ENCODE measurements around the gene OTOGL. TPM values are rescaled to one million over a fixed set of nuclear protein-coding genes. Genes with fewer than 3 reads are reported as not detected.

Gene OTOGL
- total RNA-seq, 2 donors from 2014 or later: 0.14 to 0.81 TPM

DNA sequence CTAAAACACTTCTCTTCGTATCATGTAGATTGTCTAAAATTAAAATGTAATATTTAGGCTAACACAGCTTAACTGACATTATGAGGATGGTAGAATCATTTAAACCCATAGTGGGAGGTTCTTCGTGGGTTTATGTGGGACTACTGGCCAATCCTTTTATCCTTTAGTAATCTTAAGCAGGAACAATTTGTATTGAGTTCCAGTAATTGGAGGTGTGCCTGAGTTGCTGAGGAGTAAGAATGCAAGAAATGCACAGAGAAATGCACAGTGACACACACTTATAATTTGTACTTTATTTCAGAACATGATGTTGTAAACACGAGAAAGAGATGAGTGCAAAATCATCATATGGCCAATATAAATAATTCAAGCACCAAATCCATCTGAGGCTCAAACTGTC, 22.3 kb downstream of the OTOGL start:
- Histone ChIP-seq H3K4me3 (no peak overlapping the region), H3K27ac (no peak overlapping the region), H3K9me3 (no peaks in the 10 kb centered on the region), H3K36me3 (no peaks in the 10 kb centered on the region), H3K27me3 (replicated peaks; ENCODE audit: insufficient read depth) (no peaks in the 10 kb centered on the region), H3K4me1 (ENCODE audit: control insufficient read depth in 1 of 2, low read depth in 2 of 2) (peaks cover 37 to 38% of the 10 kb centered on the region in 2 donors)
- TF ChIP-seq, protein P1, sequence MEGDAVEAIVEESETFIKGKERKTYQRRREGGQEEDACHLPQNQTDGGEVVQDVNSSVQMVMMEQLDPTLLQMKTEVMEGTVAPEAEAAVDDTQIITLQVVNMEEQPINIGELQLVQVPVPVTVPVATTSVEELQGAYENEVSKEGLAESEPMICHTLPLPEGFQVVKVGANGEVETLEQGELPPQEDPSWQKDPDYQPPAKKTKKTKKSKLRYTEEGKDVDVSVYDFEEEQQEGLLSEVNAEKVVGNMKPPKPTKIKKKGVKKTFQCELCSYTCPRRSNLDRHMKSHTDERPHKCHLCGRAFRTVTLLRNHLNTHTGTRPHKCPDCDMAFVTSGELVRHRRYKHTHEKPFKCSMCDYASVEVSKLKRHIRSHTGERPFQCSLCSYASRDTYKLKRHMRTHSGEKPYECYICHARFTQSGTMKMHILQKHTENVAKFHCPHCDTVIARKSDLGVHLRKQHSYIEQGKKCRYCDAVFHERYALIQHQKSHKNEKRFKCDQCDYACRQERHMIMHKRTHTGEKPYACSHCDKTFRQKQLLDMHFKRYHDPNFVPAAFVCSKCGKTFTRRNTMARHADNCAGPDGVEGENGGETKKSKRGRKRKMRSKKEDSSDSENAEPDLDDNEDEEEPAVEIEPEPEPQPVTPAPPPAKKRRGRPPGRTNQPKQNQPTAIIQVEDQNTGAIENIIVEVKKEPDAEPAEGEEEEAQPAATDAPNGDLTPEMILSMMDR (IDR thresholded peaks at IDR 0.05): no peak
- no peak for ATAC-seq (ENCODE audit: insufficient number of reproducible peaks, low FRiP score, low read depth)
- DNase-seq (ENCODE audit: low spot score): no peak

DNA sequence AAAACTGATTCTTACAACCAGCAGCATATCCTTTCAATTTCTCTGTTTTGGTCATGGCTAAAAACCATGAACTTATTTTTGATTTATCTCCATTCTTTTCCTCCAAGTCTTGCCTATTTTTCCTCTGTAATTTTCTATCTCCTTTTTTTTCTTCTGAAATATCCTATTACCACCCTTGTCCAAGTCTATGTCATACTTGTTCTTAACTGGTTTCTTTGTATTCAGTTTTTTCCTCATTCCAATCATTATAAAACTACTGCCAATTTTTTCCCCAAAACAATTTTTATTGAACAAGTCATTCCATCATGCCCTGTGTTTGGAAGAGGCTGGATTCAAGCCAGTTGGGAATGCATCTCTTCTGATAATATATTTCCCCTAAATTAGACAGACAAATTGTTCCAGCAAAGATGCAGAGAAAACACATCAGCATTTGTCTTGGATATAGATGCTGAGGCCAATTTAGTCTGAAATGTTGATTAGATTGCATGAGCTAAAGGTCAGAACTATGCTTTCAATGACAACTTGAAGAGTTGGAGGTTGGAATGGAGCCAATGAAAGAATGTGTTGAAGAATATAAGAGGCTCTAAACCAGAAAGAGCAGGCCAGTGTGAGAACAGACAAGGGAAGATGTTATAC, 30.7 kb downstream of the OTOGL start:
- TF ChIP-seq, protein P1 (IDR thresholded peaks at IDR 0.05): no peak
- Histone ChIP-seq H3K27me3 (replicated peaks; ENCODE audit: insufficient read depth) (no peaks in the 10 kb centered on the region), H3K4me3 (no peak overlapping the region), H3K4me1 (ENCODE audit: control insufficient read depth in 1 of 2, low read depth in 2 of 2) (peaks cover 0 to 6% of the 10 kb centered on the region in 2 donors), H3K36me3 (no peaks in the 10 kb centered on the region), H3K27ac (no peak overlapping the region), H3K9me3 (no peaks in the 10 kb centered on the region)
- DNase-seq (ENCODE audit: low spot score) (no peak), ATAC-seq (ENCODE audit: insufficient number of reproducible peaks, low FRiP score, low read depth) (no peak)

- ATAC-seq (ENCODE audit: insufficient number of reproducible peaks, low FRiP score, low read depth) (no peak), DNase-seq (ENCODE audit: low spot score) (no peak)
- Histone ChIP-seq H3K27me3 (replicated peaks; ENCODE audit: insufficient read depth) (no peaks in the 10 kb centered on the region), H3K36me3 (no peaks in the 10 kb centered on the region), H3K4me1 (ENCODE audit: control insufficient read depth in 1 of 2, low read depth in 2 of 2) (no peaks in the 10 kb centered on the region), H3K4me3 (no peak overlapping the region), H3K9me3 (no peaks in the 10 kb centered on the region), H3K27ac (no peak overlapping the region)
- TF ChIP-seq, protein P1 (IDR thresholded peaks at IDR 0.05): no peak
Measured at GRCh38 chr12:80135624-80136023, 36.3 kb downstream of the OTOGL start.

DNA sequence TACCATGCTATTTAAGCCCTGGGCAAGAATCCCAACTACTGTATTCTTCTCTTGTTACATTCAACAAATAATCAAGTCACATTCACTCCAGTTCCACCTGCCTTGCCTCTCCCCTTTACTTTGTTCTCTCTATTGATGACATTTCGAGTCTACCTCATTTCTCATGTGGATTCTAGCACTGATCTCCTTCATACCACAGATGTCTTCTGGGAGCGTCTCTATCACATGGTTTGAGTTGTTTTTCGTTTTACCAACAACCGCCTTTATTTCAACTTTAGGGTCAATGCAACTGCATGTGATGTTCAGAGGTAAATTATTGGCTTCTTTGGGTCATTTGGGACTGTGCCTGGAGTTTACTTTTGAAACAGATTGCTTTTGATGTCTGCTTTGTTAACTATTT, 40.7 kb downstream of the OTOGL start:
- H3K9me3 ChIP-seq: no peaks in the 10 kb centered on the region
- no peaks in the 10 kb centered on the region for H3K4me1 ChIP-seq (ENCODE audit: control insufficient read depth in 1 of 2, low read depth in 2 of 2)
- TF ChIP-seq, protein P1 (IDR thresholded peaks at IDR 0.05): no peak
- no peaks in the 10 kb centered on the region for H3K27me3 ChIP-seq (replicated peaks; ENCODE audit: insufficient read depth)
- DNase-seq (ENCODE audit: low spot score) (no peak), ATAC-seq (ENCODE audit: insufficient number of reproducible peaks, low FRiP score, low read depth) (no peak)
- no peaks in the 10 kb centered on the region for H3K36me3 ChIP-seq
- no peak overlapping the region for H3K4me3 ChIP-seq
- no peak overlapping the region for H3K27ac ChIP-seq

GRCh38 chr12:80142640-80143039, 43.3 kb downstream of the OTOGL start:
- no peak for DNase-seq (ENCODE audit: low spot score)
- H3K27ac ChIP-seq: no peak overlapping the region
- no peaks in the 10 kb centered on the region for H3K9me3 ChIP-seq
- H3K27me3 ChIP-seq (replicated peaks; ENCODE audit: insufficient read depth): no peaks in the 10 kb centered on the region
- H3K36me3 ChIP-seq: no peaks in the 10 kb centered on the region
- no peak for ATAC-seq (ENCODE audit: insufficient number of reproducible peaks, low FRiP score, low read depth)
- no peaks in the 10 kb centered on the region for H3K4me1 ChIP-seq (ENCODE audit: control insufficient read depth in 1 of 2, low read depth in 2 of 2)
- no peak overlapping the region for H3K4me3 ChIP-seq
- TF ChIP-seq, protein P1 (IDR thresholded peaks at IDR 0.05): no peak

Measured in thoracic aorta (tissue), 2 donors.